ENCODE data around the gene TRIP11. TPM values are rescaled to one million over a fixed set of nuclear protein-coding genes. Genes with fewer than 3 reads are reported as not detected.

The TRIP11 gene
- total and polyA plus RNA-seq, 4 donors, result 4.3 to 28.4 (median 16.6) TPM

- TF ChIP-seq, protein P1, sequence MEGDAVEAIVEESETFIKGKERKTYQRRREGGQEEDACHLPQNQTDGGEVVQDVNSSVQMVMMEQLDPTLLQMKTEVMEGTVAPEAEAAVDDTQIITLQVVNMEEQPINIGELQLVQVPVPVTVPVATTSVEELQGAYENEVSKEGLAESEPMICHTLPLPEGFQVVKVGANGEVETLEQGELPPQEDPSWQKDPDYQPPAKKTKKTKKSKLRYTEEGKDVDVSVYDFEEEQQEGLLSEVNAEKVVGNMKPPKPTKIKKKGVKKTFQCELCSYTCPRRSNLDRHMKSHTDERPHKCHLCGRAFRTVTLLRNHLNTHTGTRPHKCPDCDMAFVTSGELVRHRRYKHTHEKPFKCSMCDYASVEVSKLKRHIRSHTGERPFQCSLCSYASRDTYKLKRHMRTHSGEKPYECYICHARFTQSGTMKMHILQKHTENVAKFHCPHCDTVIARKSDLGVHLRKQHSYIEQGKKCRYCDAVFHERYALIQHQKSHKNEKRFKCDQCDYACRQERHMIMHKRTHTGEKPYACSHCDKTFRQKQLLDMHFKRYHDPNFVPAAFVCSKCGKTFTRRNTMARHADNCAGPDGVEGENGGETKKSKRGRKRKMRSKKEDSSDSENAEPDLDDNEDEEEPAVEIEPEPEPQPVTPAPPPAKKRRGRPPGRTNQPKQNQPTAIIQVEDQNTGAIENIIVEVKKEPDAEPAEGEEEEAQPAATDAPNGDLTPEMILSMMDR (IDR thresholded peaks at IDR 0.05; ENCODE audit: low read depth, low read length, missing input control), result no peak
- TF ChIP-seq, protein P2, sequence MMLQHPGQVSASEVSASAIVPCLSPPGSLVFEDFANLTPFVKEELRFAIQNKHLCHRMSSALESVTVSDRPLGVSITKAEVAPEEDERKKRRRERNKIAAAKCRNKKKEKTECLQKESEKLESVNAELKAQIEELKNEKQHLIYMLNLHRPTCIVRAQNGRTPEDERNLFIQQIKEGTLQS (IDR thresholded peaks at IDR 0.05), result no peak
These were observed 75.1 kb downstream of the TRIP11 start (continued) for GRCh38 chr14:91964724-91965123.

DNA sequence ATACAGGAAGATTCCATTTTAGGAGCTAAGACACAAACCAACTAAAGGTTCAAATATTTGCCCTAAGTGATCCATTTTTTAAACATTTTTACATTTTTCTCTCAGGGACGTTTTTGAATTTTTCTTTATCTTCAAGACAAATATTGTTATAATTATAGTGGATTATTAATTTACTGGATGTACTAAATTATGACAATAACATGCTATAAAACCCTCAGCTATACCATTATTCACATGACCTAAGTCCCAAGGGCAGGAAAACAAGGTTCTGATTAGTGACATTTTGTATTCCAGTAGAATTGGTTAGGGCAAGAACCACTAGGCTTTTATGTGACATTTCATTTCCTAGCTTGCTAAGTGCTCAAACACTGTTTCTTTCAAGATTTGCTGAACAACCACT lies 75.8 kb downstream of the TRIP11 start:
- Histone ChIP-seq H3K27ac (ENCODE audit: low read depth in 1 of 2, low read length in 2 of 2) (no peak overlapping the region), H3K4me1 (ENCODE audit: control insufficient read depth in 4 of 4, insufficient read depth in 4 of 4, low read length in 3 of 4) (no peaks in the 10 kb centered on the region), H3K9ac (ENCODE audit: low read depth in 1 of 2, low read length in 2 of 2) (no peak overlapping the region), H3K9me3 (ENCODE audit: control insufficient read depth in 4 of 4, low read length in 3 of 4) (no peaks in the 10 kb centered on the region), H3K27me3 (ENCODE audit: control insufficient read depth in 4 of 4, insufficient read depth in 4 of 4, low read length in 3 of 4) (no peaks in the 10 kb centered on the region), H3K4me3 (ENCODE audit: low read depth in 1 of 3, low read length in 3 of 3) (no peak overlapping the region), H3K36me3 (ENCODE audit: control insufficient read depth in 4 of 4, insufficient read depth in 3 of 4, low read depth in 1 of 4, low read length in 3 of 4) (peaks cover 2 to 12% (median 6%) of the 10 kb centered on the region in 4 donors)
- 62% methylated on average over 1 of the region's 1 CpG for WGBS
- TF ChIP-seq ZBTB33 (IDR thresholded peaks at IDR 0.05), result no peak
- TF ChIP-seq NR2F2 (IDR thresholded peaks at IDR 0.05), result no peak
- no peak for TF ChIP-seq GABPA (IDR thresholded peaks at IDR 0.05 in 1 of 2, conservative IDR thresholded peaks at IDR 0.05 in 1 of 2)
- TF ChIP-seq JUND (IDR thresholded peaks at IDR 0.05), result no peak
- no peak for TF ChIP-seq TAF1 (conservative IDR thresholded peaks at IDR 0.05)
- TF ChIP-seq YY1 (IDR thresholded peaks at IDR 0.05), result no peak
- TF ChIP-seq, protein P1 (IDR thresholded peaks at IDR 0.05; ENCODE audit: low read depth, low read length, missing input control), result no peak
- TF ChIP-seq RXRA (IDR thresholded peaks at IDR 0.05), result no peak
- TF ChIP-seq FOXA2 (IDR thresholded peaks at IDR 0.05), result no peak
- TF ChIP-seq EGR1 (IDR thresholded peaks at IDR 0.05; ENCODE audit: low read depth in 2 of 2), result no peak
- no peak for TF ChIP-seq FOXA1 (IDR thresholded peaks at IDR 0.05)
- no peak for TF ChIP-seq SP1 (IDR thresholded peaks at IDR 0.05)
- TF ChIP-seq, protein P3, sequence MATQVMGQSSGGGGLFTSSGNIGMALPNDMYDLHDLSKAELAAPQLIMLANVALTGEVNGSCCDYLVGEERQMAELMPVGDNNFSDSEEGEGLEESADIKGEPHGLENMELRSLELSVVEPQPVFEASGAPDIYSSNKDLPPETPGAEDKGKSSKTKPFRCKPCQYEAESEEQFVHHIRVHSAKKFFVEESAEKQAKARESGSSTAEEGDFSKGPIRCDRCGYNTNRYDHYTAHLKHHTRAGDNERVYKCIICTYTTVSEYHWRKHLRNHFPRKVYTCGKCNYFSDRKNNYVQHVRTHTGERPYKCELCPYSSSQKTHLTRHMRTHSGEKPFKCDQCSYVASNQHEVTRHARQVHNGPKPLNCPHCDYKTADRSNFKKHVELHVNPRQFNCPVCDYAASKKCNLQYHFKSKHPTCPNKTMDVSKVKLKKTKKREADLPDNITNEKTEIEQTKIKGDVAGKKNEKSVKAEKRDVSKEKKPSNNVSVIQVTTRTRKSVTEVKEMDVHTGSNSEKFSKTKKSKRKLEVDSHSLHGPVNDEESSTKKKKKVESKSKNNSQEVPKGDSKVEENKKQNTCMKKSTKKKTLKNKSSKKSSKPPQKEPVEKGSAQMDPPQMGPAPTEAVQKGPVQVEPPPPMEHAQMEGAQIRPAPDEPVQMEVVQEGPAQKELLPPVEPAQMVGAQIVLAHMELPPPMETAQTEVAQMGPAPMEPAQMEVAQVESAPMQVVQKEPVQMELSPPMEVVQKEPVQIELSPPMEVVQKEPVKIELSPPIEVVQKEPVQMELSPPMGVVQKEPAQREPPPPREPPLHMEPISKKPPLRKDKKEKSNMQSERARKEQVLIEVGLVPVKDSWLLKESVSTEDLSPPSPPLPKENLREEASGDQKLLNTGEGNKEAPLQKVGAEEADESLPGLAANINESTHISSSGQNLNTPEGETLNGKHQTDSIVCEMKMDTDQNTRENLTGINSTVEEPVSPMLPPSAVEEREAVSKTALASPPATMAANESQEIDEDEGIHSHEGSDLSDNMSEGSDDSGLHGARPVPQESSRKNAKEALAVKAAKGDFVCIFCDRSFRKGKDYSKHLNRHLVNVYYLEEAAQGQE (IDR thresholded peaks at IDR 0.05), result no peak
- no peak for TF ChIP-seq HNF4A (conservative IDR thresholded peaks at IDR 0.05)
- DNase-seq (ENCODE audit: low spot score), result no peak

Data from liver (tissue), 9 donors.